ENCODE results near the gene LBX2.

LBX2 gene

DNA sequence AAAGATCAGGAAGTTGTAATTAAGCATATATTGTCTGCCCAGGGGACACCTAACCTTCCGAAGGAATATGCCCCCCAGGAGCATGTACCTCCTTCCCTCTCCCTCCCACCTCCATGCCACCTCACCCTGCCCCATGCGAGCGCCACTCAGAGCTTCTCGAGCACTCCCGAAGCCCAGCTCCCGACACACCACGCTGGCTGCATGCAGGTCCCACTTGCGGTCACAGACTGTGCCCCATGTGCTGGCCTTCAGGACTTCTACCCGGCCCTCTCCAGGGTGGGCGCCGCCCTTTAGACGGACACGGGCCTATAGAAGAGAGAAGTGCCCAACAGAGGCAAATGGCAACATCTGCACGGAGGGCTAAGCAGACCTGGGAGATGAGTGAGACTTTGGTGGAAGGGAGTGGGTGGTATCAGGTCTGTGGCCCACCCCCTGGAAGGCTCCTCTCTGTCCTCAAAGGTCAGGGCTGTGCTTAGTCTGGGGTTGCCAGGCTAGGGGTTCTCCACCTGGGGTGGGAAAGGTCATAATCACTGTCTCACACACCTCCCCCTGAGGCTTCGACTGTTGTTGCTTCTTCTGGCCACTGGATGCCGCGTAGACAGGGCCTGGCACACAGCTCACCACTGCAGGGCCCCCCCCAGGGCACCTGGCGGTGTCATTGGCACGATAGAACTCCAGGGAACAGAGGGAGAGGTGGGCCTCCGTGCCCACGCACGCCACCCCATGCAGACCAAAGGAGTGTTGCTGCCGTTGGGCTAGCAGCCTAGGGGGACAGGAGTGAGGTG is 37.0 kb upstream of the LBX2 start:
- no peak; the same call in none of the 3 replicates for ATAC-seq
- TF ChIP-seq TSHZ2 (CRISPR knock-in tag; IDR thresholded peaks at IDR 0.05) (no peak), ZC3H10 (CRISPR knock-in tag; IDR thresholded peaks at IDR 0.05) (no peak), CREB5 (CRISPR knock-in tag; IDR thresholded peaks at IDR 0.05; ENCODE audit: low read depth) (no peak), ZFP30 (CRISPR knock-in tag; IDR thresholded peaks at IDR 0.05) (no peak), TOX (CRISPR knock-in tag; IDR thresholded peaks at IDR 0.05; ENCODE audit: borderline replicate concordance) (no peak), TCF4 (CRISPR knock-in tag; IDR thresholded peaks at IDR 0.05; ENCODE audit: borderline replicate concordance) (no peak), BACH2 (CRISPR knock-in tag; IDR thresholded peaks at IDR 0.05; ENCODE audit: borderline replicate concordance) (no peak), RARB (CRISPR knock-in tag; IDR thresholded peaks at IDR 0.05) (no peak), ZFP3 (CRISPR knock-in tag; IDR thresholded peaks at IDR 0.05) (no peak), SNAI2 (CRISPR knock-in tag; IDR thresholded peaks at IDR 0.05) (no peak), GLIS3 (CRISPR knock-in tag; IDR thresholded peaks at IDR 0.05) (no peak), ZNF70 (CRISPR knock-in tag; IDR thresholded peaks at IDR 0.05) (no peak)
- TF ChIP-seq, protein P1, sequence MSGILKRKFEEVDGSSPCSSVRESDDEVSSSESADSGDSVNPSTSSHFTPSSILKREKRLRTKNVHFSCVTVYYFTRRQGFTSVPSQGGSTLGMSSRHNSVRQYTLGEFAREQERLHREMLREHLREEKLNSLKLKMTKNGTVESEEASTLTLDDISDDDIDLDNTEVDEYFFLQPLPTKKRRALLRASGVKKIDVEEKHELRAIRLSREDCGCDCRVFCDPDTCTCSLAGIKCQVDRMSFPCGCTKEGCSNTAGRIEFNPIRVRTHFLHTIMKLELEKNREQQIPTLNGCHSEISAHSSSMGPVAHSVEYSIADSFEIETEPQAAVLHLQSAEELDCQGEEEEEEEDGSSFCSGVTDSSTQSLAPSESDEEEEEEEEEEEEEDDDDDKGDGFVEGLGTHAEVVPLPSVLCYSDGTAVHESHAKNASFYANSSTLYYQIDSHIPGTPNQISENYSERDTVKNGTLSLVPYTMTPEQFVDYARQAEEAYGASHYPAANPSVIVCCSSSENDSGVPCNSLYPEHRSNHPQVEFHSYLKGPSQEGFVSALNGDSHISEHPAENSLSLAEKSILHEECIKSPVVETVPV (CRISPR knock-in tag; IDR thresholded peaks at IDR 0.05): no peak
- TF ChIP-seq, protein P2, sequence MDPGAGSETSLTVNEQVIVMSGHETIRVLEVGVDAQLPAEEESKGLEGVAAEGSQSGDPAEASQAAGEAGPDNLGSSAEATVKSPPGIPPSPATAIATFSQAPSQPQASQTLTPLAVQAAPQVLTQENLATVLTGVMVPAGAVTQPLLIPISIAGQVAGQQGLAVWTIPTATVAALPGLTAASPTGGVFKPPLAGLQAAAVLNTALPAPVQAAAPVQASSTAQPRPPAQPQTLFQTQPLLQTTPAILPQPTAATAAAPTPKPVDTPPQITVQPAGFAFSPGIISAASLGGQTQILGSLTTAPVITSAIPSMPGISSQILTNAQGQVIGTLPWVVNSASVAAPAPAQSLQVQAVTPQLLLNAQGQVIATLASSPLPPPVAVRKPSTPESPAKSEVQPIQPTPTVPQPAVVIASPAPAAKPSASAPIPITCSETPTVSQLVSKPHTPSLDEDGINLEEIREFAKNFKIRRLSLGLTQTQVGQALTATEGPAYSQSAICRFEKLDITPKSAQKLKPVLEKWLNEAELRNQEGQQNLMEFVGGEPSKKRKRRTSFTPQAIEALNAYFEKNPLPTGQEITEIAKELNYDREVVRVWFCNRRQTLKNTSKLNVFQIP (CRISPR knock-in tag; IDR thresholded peaks at IDR 0.05; ENCODE audit: borderline replicate concordance, low read depth): no peak

DNA sequence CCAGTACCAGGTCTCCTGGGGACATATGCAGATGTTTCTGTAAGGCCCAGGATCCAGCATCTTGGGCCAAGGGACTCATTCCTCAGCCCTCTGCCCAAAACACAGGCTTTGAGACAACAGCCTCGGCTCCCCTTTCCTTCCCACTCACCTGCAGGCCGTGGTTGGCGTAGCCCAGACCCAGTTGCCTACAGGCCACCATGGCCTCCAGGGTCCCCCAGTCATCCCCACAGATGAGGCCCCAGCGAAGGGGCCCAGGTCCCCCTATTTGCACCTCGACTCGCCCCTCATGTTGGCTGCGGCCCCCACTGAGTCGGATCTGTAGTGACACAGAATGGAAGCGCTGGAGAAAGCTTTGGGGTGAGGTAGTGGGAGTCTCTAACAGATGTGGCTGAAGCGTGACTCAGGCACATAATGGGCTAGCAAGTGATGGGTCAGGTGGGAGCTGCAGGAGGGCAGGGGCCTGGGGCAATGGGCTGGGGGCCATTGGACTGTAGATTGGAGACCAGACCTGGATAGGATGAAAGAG is 36.1 kb upstream of the LBX2 start:
- TF ChIP-seq OSR1 (CRISPR knock-in tag; IDR thresholded peaks at IDR 0.05) (no peak), RARB (CRISPR knock-in tag; IDR thresholded peaks at IDR 0.05) (no peak)
- TF ChIP-seq, protein P1 (CRISPR knock-in tag; IDR thresholded peaks at IDR 0.05): no peak
- ATAC-seq: no peak

DNA sequence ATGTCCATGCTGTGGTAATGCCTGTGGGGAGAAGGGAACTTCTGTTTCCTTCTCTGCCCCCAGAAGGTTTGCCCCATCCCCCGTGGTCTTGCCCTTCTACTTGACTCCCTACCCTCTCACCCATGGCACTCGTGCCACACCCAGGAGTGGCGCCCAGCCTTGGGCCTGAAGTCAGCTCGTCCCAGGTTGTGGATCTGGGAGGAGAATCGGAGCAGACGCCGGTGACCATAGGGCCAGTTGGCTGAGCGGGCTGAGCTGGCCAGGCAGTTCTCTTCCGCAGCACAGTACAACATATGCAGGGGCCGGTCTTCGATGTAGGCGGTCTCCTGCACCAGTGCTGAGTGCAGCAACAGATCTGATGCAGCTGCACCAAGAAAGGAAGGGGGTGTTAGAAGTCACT is 35.0 kb upstream of the LBX2 start:
- no peak for ATAC-seq
- TF ChIP-seq, protein P2 (CRISPR knock-in tag; IDR thresholded peaks at IDR 0.05; ENCODE audit: borderline replicate concordance, low read depth): no peak
- no peak for TF ChIP-seq ZFP30 (CRISPR knock-in tag; IDR thresholded peaks at IDR 0.05)
- TF ChIP-seq ZC3H10 (CRISPR knock-in tag; IDR thresholded peaks at IDR 0.05): no peak
- TF ChIP-seq RARB (CRISPR knock-in tag; IDR thresholded peaks at IDR 0.05): no peak
- TF ChIP-seq BACH2 (CRISPR knock-in tag; IDR thresholded peaks at IDR 0.05; ENCODE audit: borderline replicate concordance): no peak
- no peak for TF ChIP-seq ZNF565 (CRISPR knock-in tag; conservative IDR thresholded peaks at IDR 0.05; ENCODE audit: low read depth)
- no peak for TF ChIP-seq PPARA (CRISPR knock-in tag; IDR thresholded peaks at IDR 0.05; ENCODE audit: borderline replicate concordance)
- no peak for TF ChIP-seq SNAI2 (CRISPR knock-in tag; IDR thresholded peaks at IDR 0.05)
- TF ChIP-seq CREB5 (CRISPR knock-in tag; IDR thresholded peaks at IDR 0.05; ENCODE audit: low read depth): no peak
- no peak for TF ChIP-seq TCF4 (CRISPR knock-in tag; IDR thresholded peaks at IDR 0.05; ENCODE audit: borderline replicate concordance)
- no peak for TF ChIP-seq CSDC2 (CRISPR knock-in tag; IDR thresholded peaks at IDR 0.05)
- TF ChIP-seq, protein P3, sequence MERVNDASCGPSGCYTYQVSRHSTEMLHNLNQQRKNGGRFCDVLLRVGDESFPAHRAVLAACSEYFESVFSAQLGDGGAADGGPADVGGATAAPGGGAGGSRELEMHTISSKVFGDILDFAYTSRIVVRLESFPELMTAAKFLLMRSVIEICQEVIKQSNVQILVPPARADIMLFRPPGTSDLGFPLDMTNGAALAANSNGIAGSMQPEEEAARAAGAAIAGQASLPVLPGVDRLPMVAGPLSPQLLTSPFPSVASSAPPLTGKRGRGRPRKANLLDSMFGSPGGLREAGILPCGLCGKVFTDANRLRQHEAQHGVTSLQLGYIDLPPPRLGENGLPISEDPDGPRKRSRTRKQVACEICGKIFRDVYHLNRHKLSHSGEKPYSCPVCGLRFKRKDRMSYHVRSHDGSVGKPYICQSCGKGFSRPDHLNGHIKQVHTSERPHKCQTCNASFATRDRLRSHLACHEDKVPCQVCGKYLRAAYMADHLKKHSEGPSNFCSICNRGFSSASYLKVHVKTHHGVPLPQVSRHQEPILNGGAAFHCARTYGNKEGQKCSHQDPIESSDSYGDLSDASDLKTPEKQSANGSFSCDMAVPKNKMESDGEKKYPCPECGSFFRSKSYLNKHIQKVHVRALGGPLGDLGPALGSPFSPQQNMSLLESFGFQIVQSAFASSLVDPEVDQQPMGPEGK (CRISPR knock-in tag; IDR thresholded peaks at IDR 0.05; ENCODE audit: borderline replicate concordance): no peak
- TF ChIP-seq OSR1 (CRISPR knock-in tag; IDR thresholded peaks at IDR 0.05): no peak
- TF ChIP-seq ZNF8 (CRISPR knock-in tag; IDR thresholded peaks at IDR 0.05): no peak
- no peak for TF ChIP-seq ARNTL (CRISPR knock-in tag; IDR thresholded peaks at IDR 0.05; ENCODE audit: borderline replicate concordance, low read depth)
